K562 (cell line): ENCODE results near the gene LYRM7. TPM values are rescaled to one million over a fixed set of nuclear protein-coding genes. Genes with fewer than 3 reads are reported as not detected.

Experiments
- polyA plus RNA-seq, 8 experiments: library from polyadenylated mRNA; depleted of rRNA in 4 of 8; stranded (reverse) in 5 of 8; unstranded in 3 of 8; fragments of >200 nt; fragmentation: Nextera tagmentation in 2 of 8; fragmentation: Illumina TruSeq in 1 of 8; extraction: Ambion mirVana in 2 of 8; extraction: Trizol in 1 of 8; gene quantifications; 2 replicates each; pipeline versions ENCODE4 v1.2.1 to v1.2.3, GENCODE V29; 2011 to 2014; ENCODE audit warnings: inconsistent platforms in 1 of 8, missing spikeins in 1 of 8
- total RNA-seq, 7 experiments: library from RNA; depleted of rRNA in 6 of 7; stranded (reverse); fragments of >200 nt in 6 of 7; fragmentation: Illumina TruSeq in 2 of 7; extraction: Trizol in 2 of 7; gene quantifications; 2 replicates each; pipeline versions ENCODE4 v1.2.1 to v1.2.3, GENCODE V29; 2011 to 2021; ENCODE audit warnings: low replicate concordance in 1 of 7

LYRM7 gene
- total and polyA plus RNA-seq, 9 of the 15 experiments (the other 6 are each of a cell fraction or from before 2014, with no cell fraction given), result 16.2 to 70.1 (median 33.3) TPM

Other genes starting within 250 kb of the LYRM7 start
- gene HINT1, start 5.7 kb upstream of the LYRM7 start, total RNA-seq (2014; rRNA removed), result 377 and 382 TPM in 2 replicates
- gene HINT1, start 5.7 kb upstream of the LYRM7 start, total RNA-seq (2014; rRNA removed; fragmentation: Illumina TruSeq; extraction: Trizol), result 401 and 433 TPM in 2 replicates
- gene HINT1, start 5.7 kb upstream of the LYRM7 start, total RNA-seq (2015; rRNA removed; fragmentation: Illumina TruSeq; extraction: Trizol), result 460 and 500 TPM in 2 replicates
- 296 and 326 TPM in 2 replicates for gene HINT1, start 5.7 kb upstream of the LYRM7 start, total RNA-seq (2021)
- gene HINT1, start 5.7 kb upstream of the LYRM7 start, polyA plus RNA-seq (2011; rRNA removed), result 922 and 1,017 TPM in 2 replicates
- 284 and 302 TPM in 2 replicates for gene HINT1, start 5.7 kb upstream of the LYRM7 start, polyA plus RNA-seq (2014; fragmentation: Illumina TruSeq; extraction: Trizol)
- gene HINT1, start 5.7 kb upstream of the LYRM7 start, polyA plus RNA-seq (2014; fragmentation: Nextera tagmentation; extraction: Ambion mirVana), result 1,000 to 10,000 TPM; 1,005 to 1,027 TPM
- gene HINT1, start 5.7 kb upstream of the LYRM7 start, polyA plus RNA-seq (2014; rRNA removed), result 596 and 707 TPM in 2 replicates
- 24.8 and 31.2 TPM in 2 replicates for gene CDC42SE2, start 93.1 kb downstream of the LYRM7 start, total RNA-seq (2014; rRNA removed)
- 40.5 and 46.8 TPM in 2 replicates for gene CDC42SE2, start 93.1 kb downstream of the LYRM7 start, total RNA-seq (2014; rRNA removed; fragmentation: Illumina TruSeq; extraction: Trizol)
- 38.0 and 39.7 TPM in 2 replicates for gene CDC42SE2, start 93.1 kb downstream of the LYRM7 start, total RNA-seq (2015; rRNA removed; fragmentation: Illumina TruSeq; extraction: Trizol)
- gene CDC42SE2, start 93.1 kb downstream of the LYRM7 start, total RNA-seq (2021), result 32.7 and 34.2 TPM in 2 replicates
- gene CDC42SE2, start 93.1 kb downstream of the LYRM7 start, polyA plus RNA-seq (2011; rRNA removed), result 30.9 and 44.3 TPM in 2 replicates
- gene CDC42SE2, start 93.1 kb downstream of the LYRM7 start, polyA plus RNA-seq (2014; fragmentation: Illumina TruSeq; extraction: Trizol), result 30.0 and 33.8 TPM in 2 replicates
- gene CDC42SE2, start 93.1 kb downstream of the LYRM7 start, polyA plus RNA-seq (2014; fragmentation: Nextera tagmentation; extraction: Ambion mirVana), result 10 to 100 TPM; 25.9 to 27.9 TPM
- gene CDC42SE2, start 93.1 kb downstream of the LYRM7 start, polyA plus RNA-seq (2014; rRNA removed), result 27.6 and 34.3 TPM in 2 replicates